ENCODE measurements around the gene DGCR8.

GRCh38 chr22:20140107-20140445 lies 60.0 kb downstream of the DGCR8 start:
- TF ChIP-seq EZH2 (IDR thresholded peaks at IDR 0.05) (no peak), POLR2AphosphoS5 (IDR thresholded peaks at IDR 0.05; ENCODE audit: borderline replicate concordance, low read depth, low read length) (no peak), FOXP2 (optimal IDR thresholded peaks at IDR 0.05; ENCODE audit: control extremely low read depth, extremely low read length, insufficient read depth) (no peak)
